ENCODE results near the gene SNAP29. TPM values are rescaled to one million over a fixed set of nuclear protein-coding genes. Genes with fewer than 3 reads are reported as not detected.
A peak's percentile ranks its signal among the peaks of the same experiment; 100 is the strongest.
"Not testable (repeated sequence)": the region's sequence is repeated elsewhere in the genome, so short reads cannot be mapped to it uniquely, and the experiment has no call there.

The SNAP29 gene
- 10 to 100 TPM; 32.3 to 38.5 TPM for total RNA-seq

- no peaks in the 10 kb centered on the region for H3K27me3 Mint-ChIP-seq
- H3K36me3 Mint-ChIP-seq = peaks cover 9% of the 10 kb centered on the region
- H3K4me3 Mint-ChIP-seq = peak within 1 kb of the TSS; percentile 76
- peak within 1 kb of the TSS; percentile 81 for H3K27ac Mint-ChIP-seq
- H3K4me1 Mint-ChIP-seq = peaks cover 38% of the 10 kb centered on the region
- ATAC-seq (peak; percentile 93), DNase-seq (peak; percentile 99)
- CTCF ChIA-PET = interaction anchor here (1.0 to 1.1 kb wide), 2 partner anchors 9 to 58 kb away, joined by 3 to 5 read pairs; partner anchors contain the start of gene CRKL
- no peaks in the 10 kb centered on the region for H3K9me3 Mint-ChIP-seq (ENCODE audit: low read depth)
Measured at GRCh38 chr22:20858615-20859416, at the start of gene SNAP29, which contains the start of gene PI4KA. Gene SNAP29, plus strand, starts transcription at chr22:20859007. Its CDS starts 104 bp downstream, at chr22:20859111. Gene PI4KA, minus strand, starts transcription at chr22:20858811. Its CDS starts 86 bp downstream, at chr22:20858725.

DNA sequence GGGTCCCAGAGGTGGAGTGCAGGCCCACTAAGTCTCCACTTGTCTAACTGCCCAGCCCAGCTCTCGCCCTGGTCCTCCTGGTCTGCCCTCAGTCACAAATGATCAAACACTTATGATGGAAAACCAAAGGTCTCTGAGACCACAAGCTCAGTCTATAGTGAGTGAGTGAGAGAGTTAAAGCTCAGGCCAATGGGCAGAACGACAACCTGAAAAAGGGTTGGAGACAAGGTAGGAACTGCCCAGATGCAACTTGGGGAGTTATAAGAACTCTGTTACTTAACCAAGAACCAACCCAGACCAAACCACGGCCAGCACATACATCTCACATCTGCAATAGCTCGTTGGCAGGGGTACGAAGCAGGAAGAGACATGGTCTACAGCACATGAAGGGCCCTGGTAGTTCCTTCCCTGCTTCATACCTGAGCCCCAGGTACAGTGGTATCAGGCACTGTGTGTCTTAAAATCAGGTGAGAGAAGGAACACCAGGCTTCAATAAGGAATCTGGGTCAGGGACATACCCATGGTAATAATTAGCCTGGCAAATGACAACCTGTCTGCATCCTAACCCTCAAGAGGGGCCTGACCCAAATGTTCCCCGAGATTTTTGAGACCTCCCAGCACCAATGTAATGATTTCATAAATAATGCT, 49.1 kb upstream of the SNAP29 start:
- CTCF ChIA-PET = no interaction called here
- peaks cover 32% of the 10 kb centered on the region for H3K36me3 Mint-ChIP-seq
- ATAC-seq = no peak
- no peak overlapping the region for H3K27ac Mint-ChIP-seq
- DNase-seq = no peak
- no peak overlapping the region for H3K4me3 Mint-ChIP-seq
- H3K27me3 Mint-ChIP-seq = no peaks in the 10 kb centered on the region
- H3K4me1 Mint-ChIP-seq = peaks cover 12% of the 10 kb centered on the region
- H3K9me3 Mint-ChIP-seq (ENCODE audit: low read depth) = no peaks in the 10 kb centered on the region

- Mint-ChIP-seq H3K27me3 (no peaks in the 10 kb centered on the region), H3K27ac (no peak overlapping the region), H3K4me3 (no peak overlapping the region), H3K36me3 (peaks cover 35% of the 10 kb centered on the region), H3K4me1 (peaks cover 12% of the 10 kb centered on the region), H3K9me3 (ENCODE audit: low read depth) (no peaks in the 10 kb centered on the region)
- DNase-seq (no peak), ATAC-seq (no peak)
- CTCF ChIA-PET = interaction anchor here (0.6 to 1.1 kb wide), 2 partner anchors 26 to 282 kb away, joined by 3 read pairs; no protein-coding TSS in a partner anchor
Measured at GRCh38 chr22:20810645-20811044, 48.2 kb upstream of the SNAP29 start.

- Mint-ChIP-seq H3K27me3 (no peaks in the 10 kb centered on the region), H3K4me3 (no peak overlapping the region), H3K36me3 (peaks cover 32% of the 10 kb centered on the region), H3K27ac (peak overlapping the region; percentile 33), H3K4me1 (peaks cover 12% of the 10 kb centered on the region), H3K9me3 (ENCODE audit: low read depth) (no peaks in the 10 kb centered on the region)
- DNase-seq = no peak
- no peak for ATAC-seq
- CTCF ChIA-PET = interaction anchor here (0.6 to 1.1 kb wide), 2 partner anchors 27 to 282 kb away, joined by 3 read pairs; no protein-coding TSS in a partner anchor
Measured at GRCh38 chr22:20811171-20811570, 47.6 kb upstream of the SNAP29 start.

GRCh38 chr22:20811971-20812660, 46.7 kb upstream of the SNAP29 start:
- Mint-ChIP-seq H3K4me1 (peaks cover 12% of the 10 kb centered on the region), H3K27me3 (no peaks in the 10 kb centered on the region), H3K4me3 (no peak overlapping the region), H3K27ac (no peak overlapping the region), H3K36me3 (peaks cover 32% of the 10 kb centered on the region), H3K9me3 (ENCODE audit: low read depth) (no peaks in the 10 kb centered on the region)
- CTCF ChIA-PET = interaction anchor here (0.6 to 1.1 kb wide), 2 partner anchors 28 to 98 kb away, joined by 3 read pairs; no protein-coding TSS in a partner anchor
- ATAC-seq = no peak
- no peak for DNase-seq

GRCh38 chr22:20813056-20813455, 45.8 kb upstream of the SNAP29 start:
- H3K36me3 Mint-ChIP-seq = peaks cover 29% of the 10 kb centered on the region
- H3K4me1 Mint-ChIP-seq = peaks cover 12% of the 10 kb centered on the region
- H3K27ac Mint-ChIP-seq = no peak overlapping the region
- no peaks in the 10 kb centered on the region for H3K27me3 Mint-ChIP-seq
- CTCF ChIA-PET = no interaction called here
- H3K4me3 Mint-ChIP-seq = no peak overlapping the region
- H3K9me3 Mint-ChIP-seq (ENCODE audit: low read depth) = no peaks in the 10 kb centered on the region
- DNase-seq (no peak), ATAC-seq (no peak)

DNA sequence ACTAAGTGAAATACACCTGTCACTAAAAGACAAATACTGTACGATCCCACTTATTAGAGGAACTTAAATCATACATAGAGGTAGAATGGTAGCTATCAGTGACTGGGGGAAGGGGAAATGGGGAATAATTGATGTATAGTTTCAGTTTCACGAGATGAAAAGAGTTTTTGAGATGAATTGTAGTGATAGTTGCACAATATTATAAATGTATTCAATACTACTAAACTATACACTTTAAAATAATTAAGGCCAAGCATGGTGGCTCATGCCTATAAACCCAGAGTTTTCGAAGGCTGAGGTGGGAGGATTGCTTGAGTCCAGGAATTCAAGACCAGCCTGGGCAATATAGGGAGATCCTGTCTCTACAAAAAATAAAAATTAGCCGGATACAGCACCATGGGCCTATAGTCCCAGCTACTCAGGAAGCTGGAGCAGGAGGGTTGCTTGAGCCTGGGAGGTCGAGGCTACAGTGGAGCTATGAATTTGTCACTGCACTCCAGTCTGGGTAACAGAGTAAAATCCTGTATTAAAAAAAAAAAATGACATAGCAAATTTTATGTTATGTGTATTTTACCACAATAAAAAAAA, 44.5 kb upstream of the SNAP29 start:
- H3K27me3 Mint-ChIP-seq = no peaks in the 10 kb centered on the region
- H3K4me3 Mint-ChIP-seq = no peak overlapping the region
- H3K9me3 Mint-ChIP-seq (ENCODE audit: low read depth) = no peaks in the 10 kb centered on the region
- H3K36me3 Mint-ChIP-seq = peaks cover 27% of the 10 kb centered on the region
- no peak for ATAC-seq
- peaks cover 12% of the 10 kb centered on the region for H3K4me1 Mint-ChIP-seq
- CTCF ChIA-PET = interaction anchor here (0.6 to 0.7 kb wide), 2 partner anchors 10 to 31 kb away, joined by 3 to 4 read pairs; no protein-coding TSS in a partner anchor
- no peak overlapping the region for H3K27ac Mint-ChIP-seq
- DNase-seq = no peak

GRCh38 chr22:20815477-20816050, 43.2 kb upstream of the SNAP29 start:
- no peaks in the 10 kb centered on the region for H3K9me3 Mint-ChIP-seq (ENCODE audit: low read depth)
- H3K27me3 Mint-ChIP-seq = no peaks in the 10 kb centered on the region
- H3K4me3 Mint-ChIP-seq = no peak overlapping the region
- no peak for ATAC-seq
- peaks cover 29% of the 10 kb centered on the region for H3K36me3 Mint-ChIP-seq
- no peak for DNase-seq
- H3K27ac Mint-ChIP-seq = no peak overlapping the region
- H3K4me1 Mint-ChIP-seq = peaks cover 12% of the 10 kb centered on the region
- CTCF ChIA-PET = interaction anchor here (0.7 kb wide), 1 partner anchor 10 kb away, joined by 5 read pairs; no protein-coding TSS in a partner anchor

DNA sequence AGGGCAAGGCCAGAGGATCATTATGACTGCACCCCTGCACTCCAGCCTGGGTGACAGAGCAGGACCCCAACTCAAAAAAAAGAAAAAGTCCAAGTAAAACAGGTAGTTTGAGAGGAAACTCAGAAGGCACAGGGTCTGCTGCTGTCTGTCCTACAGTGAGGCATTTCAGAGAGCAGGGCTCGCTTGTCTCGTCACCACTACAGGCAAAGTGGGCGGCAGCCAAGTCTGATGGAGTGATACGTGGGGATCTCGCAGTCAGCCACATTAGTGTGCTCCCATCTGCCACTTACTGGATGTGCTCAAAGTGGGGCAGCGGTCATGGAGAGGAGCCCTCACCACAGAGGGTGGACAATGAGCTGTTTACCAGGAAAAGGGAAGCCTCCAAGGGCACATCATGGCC, 42.2 kb upstream of the SNAP29 start:
- H3K4me1 Mint-ChIP-seq = peaks cover 2% of the 10 kb centered on the region
- DNase-seq (no peak), ATAC-seq (no peak)
- H3K4me3 Mint-ChIP-seq = no peak overlapping the region
- H3K27ac Mint-ChIP-seq = no peak overlapping the region
- peaks cover 26% of the 10 kb centered on the region for H3K36me3 Mint-ChIP-seq
- H3K9me3 Mint-ChIP-seq (ENCODE audit: low read depth) = no peaks in the 10 kb centered on the region
- no peaks in the 10 kb centered on the region for H3K27me3 Mint-ChIP-seq
- CTCF ChIA-PET = no interaction called here

DNA sequence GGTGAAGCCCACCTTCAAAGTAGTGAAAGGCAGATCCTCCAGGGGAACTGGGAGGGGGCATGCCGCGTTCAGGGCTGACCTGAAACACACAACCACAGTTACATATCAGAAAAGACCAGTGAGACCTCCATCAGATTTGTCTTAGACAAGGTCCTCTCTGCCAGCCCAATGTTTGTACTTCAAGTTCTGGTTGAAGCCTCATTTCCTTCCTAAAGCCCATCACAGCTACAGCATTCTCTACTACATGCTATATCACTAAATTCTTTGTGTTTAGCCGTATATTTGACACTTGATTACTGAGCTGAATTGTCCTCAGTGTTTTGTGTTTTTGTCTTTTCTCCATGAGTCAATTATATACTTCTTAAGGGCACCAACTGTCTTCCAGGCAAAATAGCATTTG, 40.3 kb upstream of the SNAP29 start:
- H3K4me3 Mint-ChIP-seq = no peak overlapping the region
- H3K27ac Mint-ChIP-seq = no peak overlapping the region
- CTCF ChIA-PET = no interaction called here
- peaks cover 19% of the 10 kb centered on the region for H3K36me3 Mint-ChIP-seq
- no peaks in the 10 kb centered on the region for H3K9me3 Mint-ChIP-seq (ENCODE audit: low read depth)
- H3K27me3 Mint-ChIP-seq = no peaks in the 10 kb centered on the region
- DNase-seq = no peak
- no peaks in the 10 kb centered on the region for H3K4me1 Mint-ChIP-seq
- no peak for ATAC-seq

GRCh38 chr22:20819471-20819870, 39.3 kb upstream of the SNAP29 start:
- H3K27me3 Mint-ChIP-seq = no peaks in the 10 kb centered on the region
- no peak for DNase-seq
- H3K4me1 Mint-ChIP-seq = no peaks in the 10 kb centered on the region
- ATAC-seq = no peak
- no peaks in the 10 kb centered on the region for H3K9me3 Mint-ChIP-seq (ENCODE audit: low read depth)
- no peak overlapping the region for H3K4me3 Mint-ChIP-seq
- H3K36me3 Mint-ChIP-seq = peaks cover 18% of the 10 kb centered on the region
- CTCF ChIA-PET = no interaction called here
- H3K27ac Mint-ChIP-seq = no peak overlapping the region

DNA sequence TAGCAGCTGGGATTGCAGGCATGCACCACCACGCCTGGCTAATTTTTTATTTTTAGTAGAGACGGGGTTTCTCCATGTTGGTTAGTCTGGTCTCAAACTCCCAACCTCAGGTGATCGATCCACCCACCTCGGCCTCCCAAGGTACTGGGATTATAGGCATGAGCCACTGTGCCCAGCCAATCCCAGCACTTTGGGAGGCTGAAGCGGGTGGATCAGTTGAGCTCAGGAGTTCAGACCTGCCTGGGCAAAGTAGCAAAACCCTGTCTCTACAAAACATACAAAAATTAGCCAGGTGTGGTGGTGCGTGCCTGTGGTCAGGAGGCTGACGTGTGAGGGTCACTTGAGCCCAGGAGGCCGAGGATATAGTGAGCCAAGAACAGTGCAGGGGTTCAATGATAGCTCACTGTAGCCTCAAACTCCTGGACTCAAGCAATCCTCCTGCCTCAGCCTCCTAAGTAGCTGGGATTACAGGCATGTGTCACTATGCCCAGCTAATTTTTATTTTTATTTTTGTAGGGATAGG, 37.0 kb upstream of the SNAP29 start:
- H3K27me3 Mint-ChIP-seq; CTCF ChIA-PET; H3K4me3 Mint-ChIP-seq; ATAC-seq; H3K4me1 Mint-ChIP-seq; DNase-seq; H3K9me3 Mint-ChIP-seq (ENCODE audit: low read depth); H3K27ac Mint-ChIP-seq: not testable (repeated sequence)
- peaks cover 21% of the 10 kb centered on the region for H3K36me3 Mint-ChIP-seq

Data from activated CD8-positive, alpha-beta memory T cell treated with anti-CD3 and anti-CD28 coated beads, Interleukin-2, amount 10 ng/mL, durations not matched to agents 7 days and 5 days (primary cell).